ENCODE data around the gene OR4K5.
"Not testable (repeated sequence)": the region's sequence is repeated elsewhere in the genome, so short reads cannot be mapped to it uniquely, and the experiment has no call there.

The OR4K5 gene, protein sequence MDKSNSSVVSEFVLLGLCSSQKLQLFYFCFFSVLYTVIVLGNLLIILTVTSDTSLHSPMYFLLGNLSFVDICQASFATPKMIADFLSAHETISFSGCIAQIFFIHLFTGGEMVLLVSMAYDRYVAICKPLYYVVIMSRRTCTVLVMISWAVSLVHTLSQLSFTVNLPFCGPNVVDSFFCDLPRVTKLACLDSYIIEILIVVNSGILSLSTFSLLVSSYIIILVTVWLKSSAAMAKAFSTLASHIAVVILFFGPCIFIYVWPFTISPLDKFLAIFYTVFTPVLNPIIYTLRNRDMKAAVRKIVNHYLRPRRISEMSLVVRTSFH

DNA sequence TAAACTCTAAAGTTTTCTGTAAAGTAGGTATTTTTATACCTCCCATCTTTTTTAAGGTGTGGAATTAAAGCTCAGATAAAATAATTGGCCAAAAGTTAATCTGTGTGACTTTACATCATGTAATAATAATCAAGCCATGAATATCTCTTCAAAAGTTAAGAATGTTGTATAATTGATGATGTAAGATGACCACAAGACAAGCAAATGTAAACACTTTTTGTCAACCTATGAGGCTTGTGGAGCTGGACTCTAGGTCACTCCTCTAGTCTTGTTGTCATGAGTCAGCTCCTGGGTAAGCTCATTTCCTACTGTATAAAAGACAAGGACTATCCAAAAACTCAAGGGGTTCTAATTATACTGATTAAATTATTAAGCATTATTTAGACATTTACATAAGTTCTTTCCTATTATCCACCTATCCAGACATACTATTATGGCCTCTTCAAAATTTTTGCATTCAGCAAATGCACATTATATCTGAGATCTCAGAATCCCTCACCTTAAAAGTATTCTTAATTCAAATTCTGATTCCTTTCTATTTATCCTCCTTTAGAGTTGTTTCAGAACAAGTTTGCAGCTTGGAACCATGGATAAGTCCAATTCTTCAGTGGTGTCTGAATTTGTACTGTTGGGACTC lies at the start of gene OR4K5:
OR4K5 (plus strand) TSS at position 587 of the 637 bp plus-strand sequence; CDS start at position 587, 0 bp downstream.
- no peak for DNase-seq (ENCODE audit: low read depth in 3 of 3)

DNA sequence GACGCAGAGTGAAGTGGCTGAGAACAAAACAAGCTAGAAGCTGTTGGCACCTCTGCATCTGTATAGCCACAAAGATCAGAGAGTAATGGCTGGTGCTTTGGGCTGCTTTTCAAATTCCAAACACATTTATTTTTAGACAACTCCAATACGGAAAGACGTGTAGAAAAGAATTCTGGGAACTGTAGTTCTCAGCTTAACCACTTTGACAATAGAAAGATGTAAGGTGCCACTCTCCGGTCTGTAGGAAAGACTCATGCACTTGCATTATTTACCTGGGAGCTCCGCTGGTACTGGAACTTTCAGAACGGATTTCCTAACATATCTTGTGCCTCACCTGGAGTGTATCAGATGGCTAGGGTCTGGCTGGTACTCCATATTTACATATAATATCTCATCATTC lies 47.2 kb upstream of the OR4K5 start:
- DNase-seq (ENCODE audit: low read depth in 3 of 3) = no peak

DNA sequence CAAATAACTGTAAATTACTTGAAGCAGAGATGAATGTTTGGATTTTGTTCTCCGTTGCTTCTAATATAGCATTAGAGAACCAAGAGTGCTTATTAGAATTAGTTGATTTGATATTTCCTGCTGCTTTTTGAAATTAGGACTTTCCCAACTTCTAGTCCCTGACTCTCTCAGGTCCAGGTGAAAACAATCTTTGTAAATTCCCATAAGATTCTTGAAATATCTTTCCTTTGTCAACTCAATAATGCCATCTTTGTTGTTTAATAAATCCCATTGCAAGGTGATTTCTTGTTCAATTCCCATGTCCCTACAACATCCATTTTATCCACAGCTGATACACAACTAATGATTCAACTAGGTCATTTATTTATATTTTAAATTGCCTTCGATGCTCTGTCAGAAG lies 45.6 kb upstream of the OR4K5 start, which contains the start of gene OR4K2:
OR4K2 (plus strand) TSS at position 301 of the 400 bp plus-strand sequence. CDS start 1,126 bp downstream, outside the sequence.
- no peak for DNase-seq (ENCODE audit: low read depth in 3 of 3)

DNA sequence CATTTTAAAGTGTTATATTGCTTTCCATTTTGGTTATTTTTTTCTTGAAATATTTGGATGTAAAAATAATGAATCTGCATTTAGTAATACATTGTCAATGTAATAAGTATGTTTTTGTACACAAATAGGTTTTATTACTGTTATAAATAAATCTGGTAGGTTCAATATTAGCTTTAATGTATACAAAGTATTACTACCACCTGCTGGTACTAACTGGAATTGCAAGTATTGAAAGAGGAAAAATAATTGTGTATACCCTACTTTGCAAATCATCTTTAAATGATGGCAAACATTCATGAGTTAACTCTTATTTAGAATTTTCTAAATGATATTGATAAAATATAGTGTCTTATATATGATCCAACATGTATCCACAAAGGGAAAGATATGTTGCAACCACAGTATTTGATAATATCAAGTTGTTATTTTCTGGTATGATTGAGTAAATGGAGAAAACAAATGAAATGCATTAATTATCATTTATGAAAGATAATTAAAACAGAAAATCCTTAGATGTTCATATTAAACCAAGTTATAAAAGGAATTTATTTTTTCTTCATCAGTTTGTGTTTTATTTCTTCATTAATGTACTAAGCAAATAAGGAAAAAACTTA lies 42.3 kb upstream of the OR4K5 start:
- no peak for DNase-seq (ENCODE audit: low read depth in 3 of 3)

DNA sequence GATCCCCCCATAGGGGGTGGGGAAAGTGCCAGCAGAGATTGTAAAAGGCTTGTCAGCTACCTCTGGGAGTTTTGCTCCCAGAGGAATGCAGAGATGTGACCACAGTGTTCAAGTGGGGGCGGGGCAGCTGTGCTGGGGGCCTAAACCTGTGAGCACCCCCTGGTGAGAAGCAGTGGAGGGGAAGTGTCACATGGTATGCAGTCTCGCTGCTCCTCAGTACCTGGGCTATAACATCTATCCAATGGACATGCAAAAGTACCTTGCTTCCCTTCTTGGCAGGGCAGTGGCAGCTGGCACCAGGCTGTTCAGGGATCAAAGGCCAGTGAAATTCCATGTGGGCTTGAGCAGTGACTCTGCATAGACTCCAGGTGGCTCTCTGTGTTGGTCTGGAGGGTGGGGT lies 25.1 kb upstream of the OR4K5 start:
- DNase-seq (ENCODE audit: low read depth in 3 of 3) = no peak

DNA sequence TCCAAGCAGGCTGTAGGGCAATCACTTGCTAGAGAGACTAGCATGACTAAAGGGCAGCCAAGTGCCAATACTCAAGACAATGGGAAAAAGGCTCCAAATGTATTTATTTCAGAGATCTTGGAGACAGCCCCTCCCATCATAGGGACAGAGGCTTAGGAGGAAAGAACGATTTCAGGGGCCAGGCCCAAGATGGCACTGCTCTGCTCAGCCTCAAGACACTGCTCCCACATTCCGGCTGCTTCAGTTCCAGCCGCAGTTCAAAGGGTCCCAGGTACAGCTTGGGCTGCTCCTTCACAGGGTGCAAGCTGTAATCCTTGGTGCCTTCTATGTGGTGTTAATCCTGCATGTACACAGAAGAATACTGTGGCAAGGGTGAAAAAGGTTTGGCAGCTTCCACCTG lies 19.4 kb upstream of the OR4K5 start:
- no peak for DNase-seq (ENCODE audit: low read depth in 3 of 3)

DNA sequence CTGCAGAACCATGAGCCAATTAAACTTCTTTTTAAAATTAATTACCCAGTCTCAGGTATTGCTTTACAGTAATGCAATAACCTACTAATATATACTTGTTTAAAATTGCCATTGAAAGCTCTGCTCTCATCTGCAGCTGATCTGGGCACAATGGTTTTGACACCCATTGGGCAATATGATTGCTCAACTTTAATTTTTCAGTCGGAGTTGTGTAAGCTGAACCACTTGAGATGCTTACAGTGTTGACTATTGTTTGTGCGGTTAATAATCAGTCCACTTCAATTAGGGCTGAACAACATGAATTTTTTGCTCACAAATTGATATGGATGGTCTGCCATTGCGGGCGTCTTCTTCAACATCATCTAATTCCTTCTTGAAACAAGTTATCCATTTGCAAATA lies 18.0 kb upstream of the OR4K5 start:
- DNase-seq (ENCODE audit: low read depth in 3 of 3) = no peak

DNA sequence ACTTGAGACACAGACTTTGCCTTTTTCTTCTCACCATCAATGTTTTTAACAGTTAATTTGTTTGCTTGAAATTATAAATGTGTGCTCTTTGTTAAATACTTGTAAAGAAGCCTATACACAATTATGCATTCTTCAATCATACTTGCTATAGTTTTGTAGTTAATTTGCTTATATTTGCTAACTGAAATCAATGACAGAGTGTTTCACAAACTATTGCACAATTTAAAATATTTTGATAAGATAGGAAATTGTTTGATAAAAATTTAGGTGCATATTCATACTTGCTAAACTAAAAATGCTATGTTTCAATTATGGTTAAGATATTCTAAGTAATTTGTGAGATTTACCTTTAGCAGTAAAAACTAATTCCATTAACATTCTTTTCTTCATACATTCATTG lies 13.7 kb upstream of the OR4K5 start:
- no peak for DNase-seq (ENCODE audit: low read depth in 3 of 3)

DNA sequence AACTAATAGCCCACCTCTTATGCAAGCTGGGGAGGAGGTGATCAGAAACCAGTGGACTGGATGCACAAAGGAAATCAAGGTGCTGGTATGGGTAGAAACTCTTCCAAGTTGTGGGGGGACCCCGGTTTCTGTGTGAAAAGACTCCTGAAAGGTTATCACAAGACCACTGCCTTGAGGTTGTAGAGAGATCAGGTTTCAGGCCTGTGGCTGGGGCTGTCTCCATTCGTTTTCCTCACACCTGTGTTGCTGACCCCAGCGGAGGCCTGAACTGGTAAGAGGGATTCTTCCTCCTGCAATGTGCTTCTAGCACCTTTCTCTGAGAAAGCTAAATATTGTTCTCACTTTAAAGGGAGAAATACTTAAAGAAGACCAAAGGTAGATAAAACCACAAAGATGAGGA lies 9.3 kb upstream of the OR4K5 start:
- DNase-seq (ENCODE audit: low read depth in 3 of 3) = no peak

DNA sequence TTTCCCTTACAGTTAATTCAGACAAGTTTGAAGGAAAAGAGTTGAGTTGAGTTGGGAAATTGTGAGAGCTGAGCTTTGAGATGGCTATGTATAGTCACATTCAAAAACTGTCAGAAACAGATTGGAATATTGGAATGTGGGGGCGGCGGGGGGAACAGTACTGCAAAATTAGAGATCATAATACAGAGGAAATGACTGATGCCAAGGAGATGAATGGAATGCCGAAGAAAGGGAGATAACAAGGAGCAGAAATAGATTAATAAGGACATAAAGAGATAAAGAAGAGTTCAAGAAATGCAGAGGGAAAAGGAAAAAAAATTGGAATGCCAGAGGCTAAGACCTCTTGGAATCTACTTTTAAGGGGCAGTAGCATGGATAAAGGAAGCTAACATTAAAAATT lies 3.2 kb upstream of the OR4K5 start:
- no peak for DNase-seq (ENCODE audit: low read depth in 3 of 3)

DNA sequence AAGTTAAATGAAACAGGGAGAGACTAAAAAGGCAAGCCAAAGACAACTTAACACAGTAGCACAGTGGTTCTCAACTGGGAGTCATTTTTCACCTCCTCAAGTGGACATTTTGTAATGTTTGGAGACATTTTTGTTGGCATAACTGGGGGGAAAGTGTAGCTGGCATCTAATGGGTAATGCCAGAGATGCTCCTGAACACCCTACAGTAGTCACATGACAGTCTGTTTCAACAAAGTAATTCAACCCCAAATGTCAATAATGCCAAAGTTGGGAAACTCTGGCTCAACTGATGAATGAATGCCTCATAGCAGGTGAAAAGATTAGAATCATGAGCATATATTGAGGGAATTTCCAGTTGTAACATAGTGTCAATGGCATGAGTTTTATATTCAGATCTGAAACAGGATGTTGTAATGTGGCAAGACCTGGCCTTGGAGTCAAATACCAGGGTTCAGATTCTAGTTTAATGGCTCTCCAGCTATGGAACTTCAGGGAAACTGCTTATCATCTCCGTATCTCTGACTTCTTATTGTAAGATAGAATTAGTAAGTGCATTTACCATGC lies 2.4 kb upstream of the OR4K5 start:
- no peak for DNase-seq (ENCODE audit: low read depth in 3 of 3)

DNA sequence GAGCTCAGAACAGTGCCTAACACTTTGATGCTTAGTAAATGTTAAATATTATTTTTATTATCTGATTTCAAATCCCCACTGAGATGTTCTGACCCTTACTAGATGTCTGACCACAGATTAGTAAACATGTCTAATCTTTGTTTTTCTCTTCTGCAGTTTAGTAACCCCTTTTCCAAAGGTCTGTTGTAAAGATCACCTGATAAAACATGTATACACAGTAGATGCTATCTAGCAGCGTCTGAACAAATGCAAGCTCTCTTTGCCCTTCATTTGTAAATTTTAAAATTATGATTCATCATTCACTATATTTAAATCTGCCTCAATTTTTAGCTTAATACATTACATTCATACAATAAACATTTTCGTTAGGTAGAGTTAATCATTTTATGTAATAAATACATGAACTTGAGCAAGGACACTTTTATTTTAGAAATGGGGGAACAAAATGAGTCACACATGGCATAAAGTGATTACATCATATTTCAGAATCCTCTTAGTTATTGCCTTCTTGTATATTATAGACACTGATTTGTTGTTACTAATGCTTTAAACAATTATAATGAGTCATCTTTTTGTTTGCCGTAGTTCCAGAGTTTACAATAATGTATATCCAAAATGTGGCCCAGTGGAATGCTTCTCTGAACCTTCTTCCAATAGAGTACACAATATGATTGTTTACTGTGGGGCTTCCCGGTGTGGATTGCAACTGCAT lies 1.7 kb upstream of the OR4K5 start:
- DNase-seq (ENCODE audit: low read depth in 3 of 3) = no peak

DNA sequence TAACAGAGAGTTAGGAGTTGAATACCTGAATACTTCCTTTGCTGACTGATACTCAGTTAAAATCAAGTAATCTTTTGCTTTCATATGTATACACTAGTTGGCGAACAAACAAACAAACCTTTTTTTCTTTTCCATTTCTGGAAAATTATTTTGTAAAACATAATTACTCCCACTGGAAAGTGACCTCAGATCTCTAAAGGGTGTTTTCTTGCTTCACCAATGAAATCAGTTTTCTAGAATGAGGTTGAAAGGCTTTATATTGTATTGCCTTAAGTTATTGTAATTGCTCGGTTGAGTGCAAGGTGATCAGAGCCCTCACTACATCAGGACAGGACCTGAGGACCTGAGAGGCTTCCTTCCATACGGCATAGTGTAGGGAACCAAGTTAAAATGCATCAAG lies 10.2 kb downstream of the OR4K5 start, which contains the start of gene OR4K1:
OR4K1 (plus strand) TSS at position 301 of the 400 bp plus-strand sequence. CDS start 4,750 bp downstream, outside the sequence.
- DNase-seq (ENCODE audit: low read depth in 3 of 3) = no peak

DNA sequence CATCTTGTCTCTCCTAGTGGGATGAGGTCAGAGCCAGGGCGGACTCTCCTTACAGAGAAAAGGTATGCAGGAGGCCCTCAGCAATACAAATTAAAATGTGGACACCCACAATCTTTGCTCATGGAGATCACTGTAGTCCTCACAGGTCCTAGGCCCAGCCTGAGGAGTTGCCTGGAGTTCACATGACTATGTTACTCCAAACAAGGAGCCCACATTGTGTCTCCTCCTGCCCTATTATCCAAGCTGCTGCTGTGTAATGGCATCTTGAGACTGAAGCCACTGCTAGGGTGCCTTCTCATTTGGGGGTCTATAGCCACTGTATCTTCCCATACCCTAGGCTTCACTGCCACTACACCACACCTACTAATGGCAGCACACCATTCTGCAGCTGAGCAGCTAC lies 21.3 kb downstream of the OR4K5 start:
- DNase-seq (ENCODE audit: low read depth in 3 of 3) = no peak

DNA sequence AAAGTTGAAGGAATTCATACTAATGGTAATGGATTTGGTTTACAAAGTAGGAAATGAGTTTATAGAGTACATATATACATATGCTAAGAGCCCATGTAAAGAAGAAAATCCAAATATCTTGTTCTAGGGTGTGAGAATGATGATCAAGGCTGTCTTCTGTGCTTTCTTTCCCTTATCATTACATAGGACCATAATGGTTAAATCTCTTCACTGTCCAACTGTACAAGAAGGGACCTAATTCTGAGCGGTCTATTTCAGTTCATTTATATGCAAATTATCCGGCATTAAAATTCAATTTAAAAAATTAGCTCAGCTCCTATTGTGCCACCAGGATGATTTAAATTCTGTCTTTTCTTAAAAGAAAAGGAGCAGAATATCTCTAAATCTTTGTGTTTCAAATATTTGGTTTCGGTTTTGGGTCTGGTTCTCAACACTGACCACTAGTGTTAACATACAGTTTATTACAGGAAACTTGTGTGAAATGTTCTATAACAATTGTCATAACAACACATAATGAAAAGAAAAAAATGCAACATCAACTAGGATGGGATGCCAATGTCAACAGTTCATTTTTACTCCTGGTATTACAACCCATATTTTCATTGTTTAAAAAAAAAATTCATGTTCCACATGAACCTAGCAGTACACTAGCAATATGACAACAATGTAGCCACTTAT lies 27.1 kb downstream of the OR4K5 start:
- DNase-seq (ENCODE audit: low read depth in 3 of 3) = no peak

DNA sequence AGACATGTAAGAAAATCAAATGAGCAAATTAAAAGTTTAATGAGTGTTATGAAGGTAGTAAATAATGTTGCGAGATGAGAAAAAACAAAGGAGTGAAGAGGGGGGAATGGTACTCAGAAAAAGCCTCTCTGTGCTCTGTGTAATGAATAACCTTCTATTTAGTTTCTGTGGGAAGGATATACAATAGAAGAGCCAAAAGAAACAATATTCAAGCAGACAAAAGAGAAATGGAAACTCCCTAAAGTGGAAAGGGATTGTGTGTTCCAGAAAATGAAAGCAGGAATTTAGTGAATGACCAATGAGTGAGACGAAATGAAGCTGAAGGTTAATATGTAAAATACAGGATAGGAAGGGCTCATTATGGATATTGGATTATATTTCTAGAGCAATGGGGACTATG lies 28.8 kb downstream of the OR4K5 start:
- no peak for DNase-seq (ENCODE audit: low read depth in 3 of 3)

DNA sequence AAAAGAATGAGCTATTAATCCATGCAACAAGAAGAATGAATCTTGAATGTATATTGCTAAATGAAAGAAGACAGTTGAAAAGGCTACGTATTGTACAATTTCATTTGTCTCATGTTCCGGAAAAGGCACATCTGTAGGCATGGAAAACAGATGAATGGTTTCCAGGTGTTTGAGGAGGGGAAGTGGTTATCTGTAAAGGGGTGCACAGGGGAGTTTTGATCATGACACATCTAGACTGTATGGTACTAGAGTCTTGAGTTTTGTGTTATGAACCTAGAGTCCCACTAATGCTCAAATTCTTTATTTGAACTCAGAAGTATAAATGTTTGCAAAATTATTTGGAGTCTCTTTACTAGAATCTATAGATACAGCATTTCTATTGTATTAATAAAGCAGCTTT lies 49.3 kb downstream of the OR4K5 start:
- DNase-seq (ENCODE audit: low read depth in 3 of 3) = not testable (repeated sequence)
